ENCODE data around the gene LRRC10B. TPM values are rescaled to one million over a fixed set of nuclear protein-coding genes. Genes with fewer than 3 reads are reported as not detected.
"Not testable (repeated sequence)": the region's sequence is repeated elsewhere in the genome, so short reads cannot be mapped to it uniquely, and the experiment has no call there.

Gene LRRC10B
- total RNA-seq (2014; rRNA removed; shearing (Covaris generic)) = not detected in 2 replicates
- polyA plus RNA-seq (2014; cell fraction: nucleus; rRNA removed) = not detected in 2 replicates

DNA sequence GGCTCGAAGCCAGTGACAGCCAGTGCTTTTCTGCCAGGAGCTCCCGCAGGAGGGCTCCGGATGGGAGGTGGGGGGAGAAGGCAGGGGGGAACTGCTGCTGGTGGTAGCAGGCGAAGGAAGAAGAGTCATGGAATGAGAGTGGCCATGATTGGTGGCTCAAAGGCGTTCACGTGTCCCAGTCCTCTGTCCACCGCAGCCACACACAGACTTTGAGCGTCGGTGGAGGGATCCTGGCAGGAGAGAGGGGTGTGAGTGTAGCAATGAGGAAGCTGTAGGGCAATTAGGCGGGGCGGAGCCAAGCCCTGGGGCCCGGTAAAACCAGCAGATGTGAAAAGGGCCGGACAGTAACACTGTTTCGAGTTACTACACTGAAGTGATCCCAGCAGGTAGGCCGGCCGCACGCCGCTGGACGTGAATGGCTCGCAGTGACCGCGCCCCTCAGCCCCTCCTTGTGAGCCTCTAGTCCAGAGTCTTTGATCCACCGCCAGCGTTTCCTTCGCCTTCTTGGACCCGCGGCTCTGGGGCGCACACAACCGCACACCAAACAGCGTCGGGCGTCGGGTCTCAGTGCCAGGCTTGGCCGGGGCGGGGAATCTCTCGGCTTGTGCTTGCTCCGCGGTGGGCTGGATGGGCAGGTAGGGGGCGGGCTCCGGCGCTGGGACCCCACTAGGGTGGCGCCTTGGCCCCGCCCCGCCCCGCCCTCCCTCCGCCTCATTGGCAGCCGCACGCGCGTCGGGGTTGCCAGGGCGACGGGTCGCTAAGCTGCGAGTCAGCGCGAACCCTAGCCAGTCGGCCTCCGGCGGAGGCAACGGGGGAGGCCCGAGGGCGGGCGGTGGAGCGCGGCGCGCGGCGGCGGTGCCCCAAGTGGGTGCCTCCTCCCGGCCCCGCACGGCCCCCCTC is at the start of gene LRRC10B:
Gene LRRC10B, plus strand, starts transcription at position 788 of the 900 bp plus-strand sequence. CDS start 250 bp downstream, outside the sequence.
- no peak for DNase-seq (ENCODE audit: extremely low read depth, low read depth)

DNA sequence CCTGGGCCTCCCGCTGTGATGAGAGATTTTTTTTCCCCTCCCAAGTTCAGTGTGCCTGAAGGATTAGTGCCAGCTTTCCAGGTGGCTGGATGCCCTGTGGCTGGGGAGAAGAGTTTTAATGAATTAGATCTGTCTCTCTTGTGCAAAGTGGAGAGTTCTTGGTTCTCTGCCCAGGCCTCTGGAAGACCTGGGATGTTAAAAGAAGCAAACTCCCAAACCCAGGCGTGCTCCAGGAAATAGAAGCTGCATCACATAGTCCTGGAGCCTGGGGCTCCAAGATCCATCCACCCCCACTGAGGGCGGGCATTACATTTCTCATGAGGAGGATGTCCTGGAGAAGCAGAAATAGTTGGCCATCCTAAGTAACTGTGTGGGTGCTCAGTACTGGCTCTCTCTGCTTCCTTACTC is 48.1 kb upstream of the LRRC10B start:
- DNase-seq (ENCODE audit: extremely low read depth, low read depth) = no peak

DNA sequence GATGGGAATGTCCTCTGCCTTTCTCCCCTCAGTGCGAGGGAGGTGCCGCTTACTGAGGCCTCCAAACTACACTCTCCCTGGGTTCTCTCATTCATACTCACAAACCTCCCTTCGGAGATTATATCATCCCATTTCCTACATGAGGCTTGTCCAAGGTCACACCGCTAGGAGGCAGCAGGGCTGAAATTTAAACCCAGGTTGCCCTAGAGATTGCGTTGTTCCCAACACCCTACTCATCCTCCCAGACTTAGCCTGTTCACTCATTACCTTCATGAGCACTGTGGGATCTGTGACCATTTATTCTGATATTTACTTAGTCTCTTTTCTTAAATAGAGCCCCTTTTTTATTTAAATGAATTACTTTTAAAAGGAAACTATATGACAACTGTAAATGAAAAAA is 47.6 kb upstream of the LRRC10B start:
- no peak for DNase-seq (ENCODE audit: extremely low read depth, low read depth)

DNA sequence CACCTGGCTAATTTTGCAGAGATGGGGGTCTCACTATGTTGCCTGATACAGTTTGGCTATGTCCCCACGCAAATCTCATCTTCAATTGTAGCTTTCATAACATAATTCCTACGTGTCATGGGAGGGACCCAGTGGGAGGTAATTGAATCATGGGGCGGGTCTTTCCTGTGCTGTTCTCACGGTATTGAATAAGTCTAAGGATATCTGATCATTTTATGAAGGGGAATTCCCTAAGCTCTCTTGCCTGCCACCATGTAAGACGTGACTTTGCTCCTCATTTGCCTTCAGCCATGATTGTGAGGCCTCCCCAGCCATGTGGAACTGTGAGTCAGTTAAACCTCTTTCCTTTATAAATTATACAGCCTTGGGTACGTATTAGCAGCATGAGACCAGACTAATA is 40.9 kb upstream of the LRRC10B start:
- DNase-seq (ENCODE audit: extremely low read depth, low read depth) = not testable (repeated sequence)

DNA sequence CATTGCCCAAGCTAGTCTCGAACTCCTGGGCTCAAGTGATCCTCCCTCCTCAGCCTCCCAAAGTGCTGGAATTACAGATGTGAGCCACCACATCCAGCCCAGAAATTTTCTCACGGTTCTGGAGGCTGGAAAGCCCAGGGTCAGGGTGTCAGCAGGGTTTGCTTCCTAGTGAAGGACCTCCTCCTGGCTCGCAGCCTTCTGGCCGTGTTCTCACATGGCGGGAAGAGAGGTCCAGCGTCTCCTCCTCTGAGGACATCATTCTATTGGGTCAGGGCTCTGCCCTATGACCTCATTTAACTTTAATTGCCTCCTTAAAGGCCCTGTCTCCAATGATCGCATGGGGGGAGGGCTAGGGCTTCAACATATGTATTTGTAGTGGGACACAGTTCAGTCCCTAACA is 40.5 kb upstream of the LRRC10B start:
- DNase-seq (ENCODE audit: extremely low read depth, low read depth) = no peak

DNA sequence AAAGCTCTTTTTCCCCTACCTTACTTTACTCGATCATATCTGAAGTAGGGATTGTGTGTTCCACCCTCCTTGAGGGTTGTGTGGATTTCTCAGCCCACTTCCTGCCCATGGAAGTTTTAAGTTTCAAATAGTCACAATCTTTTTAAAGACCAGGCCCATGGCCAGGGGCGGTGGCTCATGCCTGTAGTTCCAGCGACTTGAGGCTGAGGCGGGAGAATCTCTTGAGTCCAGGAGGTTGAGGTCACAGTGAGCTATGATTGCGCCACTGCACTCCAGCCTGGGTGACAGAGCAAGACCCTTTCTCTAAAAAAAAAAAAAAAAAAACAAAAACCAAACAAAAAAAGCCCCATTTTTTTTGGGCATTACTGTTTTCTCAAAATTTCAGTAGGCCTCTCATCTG is 36.3 kb upstream of the LRRC10B start:
- no peak for DNase-seq (ENCODE audit: extremely low read depth, low read depth)

DNA sequence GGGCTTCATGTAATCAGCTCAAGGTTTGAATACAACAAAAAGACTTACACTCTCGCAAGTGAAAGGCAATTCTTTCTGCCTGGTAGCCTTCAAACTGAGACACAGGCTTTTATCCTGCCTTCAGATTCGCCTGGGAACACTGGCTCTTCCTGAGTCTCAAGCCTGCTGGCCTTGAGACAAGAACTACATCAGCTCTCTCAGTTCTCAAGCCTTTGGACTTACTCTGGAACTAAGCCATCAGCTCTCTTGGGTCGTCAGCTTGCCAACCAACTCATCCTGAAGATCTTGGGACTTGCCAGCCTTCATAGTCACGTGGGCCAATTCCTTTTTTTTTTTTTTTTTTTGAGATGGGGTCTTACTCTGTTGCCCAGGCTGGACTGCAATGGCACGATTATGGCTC is 35.7 kb upstream of the LRRC10B start:
- DNase-seq (ENCODE audit: extremely low read depth, low read depth) = no peak

DNA sequence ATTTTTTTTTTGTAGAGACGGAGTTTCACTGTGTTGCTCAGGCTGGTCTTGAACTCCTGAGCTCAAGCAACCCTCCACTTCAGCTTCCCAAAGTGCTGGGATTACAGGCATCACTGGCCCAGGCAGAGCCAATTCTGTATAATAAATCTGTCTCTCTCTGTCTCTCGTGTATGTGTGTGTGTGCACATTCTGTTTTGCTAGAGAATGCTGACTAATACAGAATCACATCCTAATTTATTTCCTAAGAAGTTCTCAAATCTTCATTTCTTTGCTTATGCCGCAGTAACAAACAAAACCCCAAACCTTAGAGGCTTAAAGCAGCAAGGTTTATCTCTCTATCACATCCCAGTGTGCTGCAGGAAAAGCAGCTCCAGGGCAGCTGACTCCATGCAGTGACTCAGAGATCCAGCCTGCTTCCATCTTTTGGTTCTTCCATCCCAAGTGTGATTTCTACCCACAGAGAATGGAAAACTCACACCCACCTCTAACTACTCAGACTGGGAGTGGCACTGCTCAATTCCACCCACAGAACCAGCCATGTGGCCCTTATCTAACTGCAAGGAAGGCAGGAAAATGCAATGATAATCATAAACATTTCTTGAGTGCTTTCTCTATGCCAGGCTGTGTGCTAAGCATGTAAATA is 35.1 kb upstream of the LRRC10B start:
- no peak for DNase-seq (ENCODE audit: extremely low read depth, low read depth)

DNA sequence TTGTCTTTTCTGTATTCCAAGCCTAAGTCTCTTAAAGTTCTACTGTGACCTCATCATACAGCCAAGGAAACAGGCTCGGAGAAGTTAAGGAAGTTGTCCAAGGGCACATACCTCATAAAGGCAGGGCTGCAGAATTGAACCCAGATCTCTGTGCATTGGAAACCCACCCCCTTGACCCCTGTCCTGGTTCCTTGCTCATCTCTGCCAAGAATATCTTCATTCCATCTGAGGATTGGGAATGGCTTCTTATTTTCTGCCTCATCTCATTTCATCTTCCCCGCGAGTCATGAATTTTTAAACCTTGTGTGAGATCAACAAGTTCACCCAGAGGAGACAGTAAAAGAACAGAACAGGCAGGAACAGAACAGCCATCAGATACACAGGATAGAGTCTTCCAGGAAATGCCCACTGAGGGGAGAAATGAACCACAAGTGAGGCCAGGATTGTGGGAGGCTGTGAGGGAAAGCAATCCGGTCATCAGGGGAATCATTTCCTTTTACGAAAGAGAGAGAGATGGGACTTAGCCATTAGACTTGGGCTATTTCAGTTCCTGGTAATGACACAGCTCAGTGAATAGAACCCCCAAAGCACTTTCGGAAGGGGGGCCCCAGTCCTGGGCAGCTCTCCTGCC is 34.4 kb upstream of the LRRC10B start:
- no peak for DNase-seq (ENCODE audit: extremely low read depth, low read depth)

DNA sequence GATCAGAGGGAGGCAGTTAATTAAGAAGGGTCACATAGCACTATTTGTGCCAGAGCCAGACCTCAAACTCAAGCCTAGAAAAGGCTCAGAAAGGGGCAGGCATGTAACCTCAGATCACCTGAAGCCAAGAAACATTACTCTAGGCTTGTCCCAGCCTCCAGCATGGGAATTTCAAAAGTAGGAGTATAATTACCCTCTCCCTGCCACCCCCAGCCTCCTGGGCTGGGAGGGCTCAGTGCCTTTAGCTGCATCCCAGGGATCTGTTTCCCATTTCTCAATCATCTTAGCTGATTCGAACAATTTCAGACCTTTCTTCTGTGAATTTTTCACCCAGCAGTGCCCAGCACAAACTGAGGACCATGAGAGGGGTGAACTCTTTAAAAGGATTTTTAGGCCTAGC is 33.1 kb upstream of the LRRC10B start:
- no peak for DNase-seq (ENCODE audit: extremely low read depth, low read depth)

DNA sequence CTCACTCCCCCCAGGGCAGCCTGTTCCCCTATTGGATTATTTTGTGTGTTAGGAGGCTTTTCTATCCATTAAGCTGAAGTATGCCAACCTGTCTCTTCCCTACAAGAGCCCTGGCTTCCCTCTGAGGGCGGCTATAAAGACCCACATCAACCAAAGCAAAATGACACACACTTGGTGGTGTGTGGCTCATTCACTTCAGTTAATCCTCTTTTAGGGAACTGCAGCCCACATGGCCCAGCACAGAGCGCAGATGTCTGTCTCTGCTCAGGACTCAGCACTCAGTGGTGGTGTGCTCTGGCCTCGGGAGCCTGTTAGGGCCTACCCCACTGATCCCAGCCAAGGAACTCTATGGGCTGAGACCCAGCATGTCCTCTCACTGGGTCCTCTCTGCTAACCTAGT is 32.2 kb upstream of the LRRC10B start:
- DNase-seq (ENCODE audit: extremely low read depth, low read depth) = no peak

DNA sequence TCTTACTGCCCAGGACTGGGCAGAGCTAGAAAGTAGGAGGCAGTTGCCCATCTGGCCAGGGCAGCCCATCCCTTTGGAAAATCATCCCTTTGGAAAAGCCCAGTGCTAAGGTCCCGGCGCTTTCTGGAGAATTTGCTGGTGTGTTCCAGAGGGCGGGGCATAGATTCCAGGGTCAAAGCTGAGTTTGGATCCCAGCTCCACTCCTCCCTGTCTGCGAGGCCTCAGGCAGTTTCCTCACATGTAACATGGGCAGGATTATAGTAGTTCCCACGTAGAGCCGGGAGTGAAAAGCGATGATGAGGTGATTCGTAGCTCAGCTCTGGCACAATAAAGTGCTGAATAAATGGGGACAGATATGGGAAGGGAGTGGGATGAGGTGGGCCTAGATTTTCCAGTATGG is 31.4 kb upstream of the LRRC10B start:
- no peak for DNase-seq (ENCODE audit: extremely low read depth, low read depth)

DNA sequence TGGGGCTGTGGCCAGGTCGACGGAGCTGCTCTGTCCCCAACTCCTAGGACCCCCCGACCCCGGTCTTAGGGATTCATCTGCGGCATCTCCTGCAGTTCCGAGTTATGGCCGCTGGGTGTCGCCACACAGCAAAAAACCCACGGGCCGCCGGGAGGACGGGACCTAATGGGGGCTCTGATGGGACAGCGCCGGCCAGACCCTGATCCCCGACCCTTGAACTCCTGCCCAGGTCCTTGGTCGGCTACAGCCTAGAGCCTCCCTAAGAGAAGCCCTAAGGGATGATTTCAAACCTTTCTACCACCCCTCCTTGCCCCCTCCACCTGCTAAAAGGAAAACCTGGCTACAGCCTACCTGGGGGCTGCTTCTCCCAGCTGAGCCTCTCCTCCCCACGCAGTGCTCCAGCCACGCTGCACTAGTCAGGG is 30.8 kb upstream of the LRRC10B start:
- peak; percentile 24 for DNase-seq (ENCODE audit: extremely low read depth, low read depth)

DNA sequence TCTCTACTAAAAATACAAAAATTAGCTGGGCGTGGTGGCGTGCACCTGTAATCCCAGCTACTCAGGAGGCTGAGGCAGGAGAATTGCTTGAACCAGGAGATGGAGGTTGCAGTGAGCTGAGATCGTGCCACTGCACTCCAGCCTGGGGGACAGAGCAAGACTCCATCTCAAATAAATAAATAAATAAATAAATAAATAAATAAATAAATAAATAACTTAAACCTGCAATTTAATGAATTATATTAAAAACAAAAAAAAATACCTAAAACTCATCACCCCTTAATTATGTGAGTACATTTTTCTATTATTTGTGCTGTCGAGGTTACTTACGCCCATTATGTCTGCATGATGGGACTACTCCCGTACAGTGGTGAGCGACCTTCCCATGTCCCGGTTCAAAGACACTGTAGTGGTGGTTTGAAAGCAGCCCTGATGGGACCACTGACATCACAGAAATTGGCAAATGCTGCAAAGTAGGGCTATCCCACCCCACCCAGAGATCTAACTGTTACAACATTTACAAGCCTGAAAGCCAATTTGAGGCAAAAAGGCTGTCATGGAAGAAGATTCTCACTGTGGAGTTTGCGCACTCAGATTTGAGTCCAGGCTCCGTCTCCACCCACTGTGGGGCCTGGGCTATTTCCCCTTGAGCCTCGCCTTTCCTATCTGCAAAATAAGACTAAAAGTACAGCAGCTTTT is 29.0 kb upstream of the LRRC10B start:
- not testable (repeated sequence) for DNase-seq (ENCODE audit: extremely low read depth, low read depth)

DNA sequence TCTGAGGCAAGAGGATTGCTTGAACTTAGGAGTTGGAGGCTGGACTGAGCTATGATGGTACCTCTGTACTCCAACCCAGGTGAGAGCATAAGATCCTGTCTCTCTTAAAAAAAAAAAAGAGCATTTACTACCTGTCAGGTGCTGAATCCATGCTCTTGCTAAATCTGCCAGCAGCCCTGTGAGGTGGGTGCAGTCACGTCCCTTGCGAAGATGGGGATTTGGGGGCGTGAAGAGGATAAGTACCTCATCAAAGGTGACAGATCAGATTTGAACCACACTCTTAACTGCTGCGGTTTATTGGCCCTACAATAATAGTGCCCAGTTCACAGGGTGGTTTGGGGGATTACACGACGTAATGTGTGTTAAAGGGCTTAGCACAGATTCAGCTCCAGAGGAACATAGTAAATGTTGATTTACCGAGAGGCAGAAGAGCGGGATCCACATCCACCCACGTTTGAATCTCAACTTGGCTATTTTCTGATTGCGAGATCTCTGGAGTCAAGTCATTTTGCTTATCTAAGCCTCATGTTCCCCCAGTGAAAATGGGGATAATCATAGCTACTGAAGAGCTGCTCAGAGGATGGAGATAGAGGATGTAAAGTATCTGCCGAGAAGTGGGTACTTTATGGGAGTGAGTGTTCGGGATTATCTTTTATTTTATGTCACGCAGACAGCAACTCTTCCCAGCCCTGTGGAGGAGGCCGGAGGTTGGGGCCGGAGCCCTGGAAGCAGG is 28.1 kb upstream of the LRRC10B start:
- DNase-seq (ENCODE audit: extremely low read depth, low read depth) = no peak

DNA sequence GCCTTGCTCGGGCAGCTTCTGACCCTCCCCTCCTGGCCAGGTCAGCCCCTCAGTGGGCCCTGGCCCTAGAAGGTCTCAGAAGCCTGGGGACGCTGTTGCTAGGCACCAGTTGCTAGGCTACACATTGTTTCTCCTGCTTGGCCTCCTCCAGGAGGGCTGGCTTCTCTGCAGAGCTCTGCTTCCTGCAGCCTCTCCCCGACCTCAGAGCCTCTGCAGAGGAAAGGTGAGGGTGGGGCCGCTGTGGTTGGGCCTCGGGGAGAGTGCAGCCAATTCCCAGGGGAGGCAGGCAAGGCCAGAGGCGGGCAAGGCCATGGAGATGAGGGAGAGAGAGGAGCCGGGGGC is 27.6 kb upstream of the LRRC10B start:
- no peak for DNase-seq (ENCODE audit: extremely low read depth, low read depth)

DNA sequence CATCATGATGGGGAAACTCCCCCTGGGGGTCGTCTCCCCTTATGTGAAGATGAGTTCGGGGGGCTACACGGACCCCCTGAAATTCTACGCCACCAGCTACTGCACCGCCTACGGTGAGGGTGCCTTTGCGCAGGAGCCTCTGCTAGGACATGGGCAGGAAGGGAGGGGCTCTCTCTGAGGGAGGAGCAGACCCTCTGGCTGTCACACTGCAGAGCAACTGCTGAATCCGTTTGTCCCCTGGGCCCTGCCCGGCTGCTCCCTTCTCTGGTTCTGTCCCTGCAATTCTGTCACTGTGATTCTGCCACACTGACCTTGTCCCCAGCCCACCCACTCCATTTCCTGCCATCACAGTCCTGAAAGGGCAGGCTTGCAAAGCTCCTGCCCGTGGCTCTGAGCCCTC is 26.7 kb upstream of the LRRC10B start:
- DNase-seq (ENCODE audit: extremely low read depth, low read depth) = no peak

DNA sequence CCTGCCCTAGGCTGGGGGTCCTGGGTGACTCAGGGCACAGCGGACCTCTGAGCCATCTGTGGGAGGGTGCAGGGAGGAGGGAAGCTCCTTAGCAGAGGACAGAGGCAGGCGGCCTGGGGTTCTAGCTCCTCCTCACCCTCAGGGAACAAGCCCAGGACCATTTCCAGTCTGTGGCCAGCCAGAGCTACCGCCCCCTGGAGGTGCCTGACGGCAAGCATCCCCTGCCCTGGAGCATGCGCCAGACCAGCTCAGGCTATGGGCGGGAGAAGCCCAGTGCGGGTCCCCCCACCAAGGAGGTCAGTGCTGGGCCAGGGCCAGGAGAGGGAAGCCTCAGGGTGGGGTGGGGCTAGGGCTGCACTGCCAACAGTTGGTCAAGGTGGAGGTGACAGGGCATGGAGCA is 26.0 kb upstream of the LRRC10B start:
- DNase-seq (ENCODE audit: extremely low read depth, low read depth) = no peak

DNA sequence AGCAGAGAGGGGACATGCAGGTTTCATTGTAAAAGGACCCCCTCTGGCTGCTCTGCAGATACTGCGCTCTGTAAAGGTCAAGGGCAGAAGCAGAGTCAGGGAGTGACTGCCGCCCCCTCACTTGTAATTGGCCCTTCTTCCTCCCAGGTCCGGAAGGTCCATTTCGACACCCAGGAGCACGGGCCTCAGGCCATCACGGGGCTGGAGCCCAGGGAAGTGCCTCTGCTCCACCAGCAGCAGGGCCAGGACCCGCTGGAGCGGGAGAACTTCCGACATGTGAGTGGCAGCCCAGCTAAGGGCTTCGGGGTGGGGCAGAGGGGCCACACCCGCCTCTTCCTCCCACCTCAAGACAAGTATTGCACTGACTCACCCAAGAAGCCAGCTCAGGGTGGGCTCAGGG is 24.0 kb upstream of the LRRC10B start:
- DNase-seq (ENCODE audit: extremely low read depth, low read depth) = no peak

DNA sequence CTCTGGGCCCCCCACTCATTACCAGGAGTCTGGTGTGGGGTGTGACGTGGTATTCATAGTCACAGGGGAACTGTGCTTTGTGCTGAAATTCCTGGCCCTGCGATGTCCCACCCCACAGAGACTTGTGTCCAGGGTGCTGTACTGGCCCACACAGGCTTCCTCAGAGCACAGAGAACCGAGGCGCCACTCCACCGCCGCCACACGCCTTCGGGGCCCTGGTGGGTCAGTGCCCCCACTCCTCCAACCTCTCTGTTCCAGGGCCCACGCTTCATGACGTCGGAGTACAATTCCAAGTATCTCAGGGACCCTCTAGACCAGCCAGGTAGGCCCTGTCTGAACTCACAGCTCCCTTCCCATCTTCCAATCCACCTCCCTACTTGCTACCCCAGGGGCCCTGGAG is 23.5 kb upstream of the LRRC10B start:
- no peak for DNase-seq (ENCODE audit: extremely low read depth, low read depth)
